RKO (cell line): ENCODE data around the gene FST.
A peak's percentile ranks its signal among the peaks of the same experiment; 100 is the strongest.

Source experiments
- DNase-seq: peaks from one replicate; pipeline ENCODE4 v3.0.0-alpha.2; 2016; ENCODE audit warnings: low spot score

Gene FST

GRCh38 chr5:53473633-53474032 is 6.8 kb upstream of the FST start:
- DNase-seq, result no peak

GRCh38 chr5:53475320-53475719 is 5.1 kb upstream of the FST start:
- no peak for DNase-seq

- no peak for DNase-seq
These were observed 4.4 kb upstream of the FST start for GRCh38 chr5:53476019-53476418.

DNA sequence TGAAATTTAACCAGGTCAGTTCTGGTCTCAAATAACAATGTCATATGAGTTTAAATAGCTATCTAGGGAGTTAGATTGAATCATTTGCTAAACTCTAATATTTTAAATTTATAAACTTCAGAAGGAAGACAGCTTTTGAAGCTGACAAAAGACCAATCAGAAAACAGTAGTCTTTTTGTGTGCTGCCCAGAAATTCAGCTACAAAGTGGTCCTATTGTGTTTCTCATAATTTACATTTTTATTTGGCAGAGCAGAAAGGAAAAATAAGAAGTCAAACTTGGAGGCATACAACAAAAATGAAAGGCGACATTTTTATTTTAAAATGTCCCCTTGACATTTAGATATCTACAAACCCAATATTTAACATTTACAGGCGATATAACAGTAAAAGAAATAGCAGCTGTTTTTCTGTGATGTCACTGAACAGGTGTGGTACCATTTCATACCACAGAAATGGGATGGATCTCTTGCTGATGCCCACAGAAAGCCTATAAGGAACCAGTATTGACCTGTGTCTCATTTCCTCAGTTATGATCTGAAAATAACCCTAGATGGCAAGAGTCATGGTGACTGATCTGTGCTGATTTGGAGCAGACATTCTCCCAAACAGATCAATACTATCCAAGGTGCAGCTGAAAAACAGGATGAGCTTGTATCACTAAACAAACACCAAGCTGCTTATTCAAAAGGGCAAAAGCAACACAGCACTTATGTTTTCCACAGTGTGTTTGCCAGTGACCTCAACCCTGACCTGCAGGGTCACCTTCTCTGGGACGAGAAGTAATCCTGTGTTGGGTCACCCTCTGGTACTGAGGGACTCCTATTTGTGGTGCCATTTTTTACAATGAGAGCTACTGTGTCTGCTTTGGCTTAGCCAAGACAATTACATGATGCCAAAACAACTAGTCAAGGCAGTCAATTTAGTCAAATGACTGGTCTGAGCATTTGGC is 3.6 kb upstream of the FST start:
- no peak for DNase-seq

- peak; percentile 67 for DNase-seq
These were observed 1.9 kb upstream of the FST start for GRCh38 chr5:53478411-53479044.

GRCh38 chr5:53479045-53479589 is 1.3 kb upstream of the FST start:
- DNase-seq, result no peak

DNA sequence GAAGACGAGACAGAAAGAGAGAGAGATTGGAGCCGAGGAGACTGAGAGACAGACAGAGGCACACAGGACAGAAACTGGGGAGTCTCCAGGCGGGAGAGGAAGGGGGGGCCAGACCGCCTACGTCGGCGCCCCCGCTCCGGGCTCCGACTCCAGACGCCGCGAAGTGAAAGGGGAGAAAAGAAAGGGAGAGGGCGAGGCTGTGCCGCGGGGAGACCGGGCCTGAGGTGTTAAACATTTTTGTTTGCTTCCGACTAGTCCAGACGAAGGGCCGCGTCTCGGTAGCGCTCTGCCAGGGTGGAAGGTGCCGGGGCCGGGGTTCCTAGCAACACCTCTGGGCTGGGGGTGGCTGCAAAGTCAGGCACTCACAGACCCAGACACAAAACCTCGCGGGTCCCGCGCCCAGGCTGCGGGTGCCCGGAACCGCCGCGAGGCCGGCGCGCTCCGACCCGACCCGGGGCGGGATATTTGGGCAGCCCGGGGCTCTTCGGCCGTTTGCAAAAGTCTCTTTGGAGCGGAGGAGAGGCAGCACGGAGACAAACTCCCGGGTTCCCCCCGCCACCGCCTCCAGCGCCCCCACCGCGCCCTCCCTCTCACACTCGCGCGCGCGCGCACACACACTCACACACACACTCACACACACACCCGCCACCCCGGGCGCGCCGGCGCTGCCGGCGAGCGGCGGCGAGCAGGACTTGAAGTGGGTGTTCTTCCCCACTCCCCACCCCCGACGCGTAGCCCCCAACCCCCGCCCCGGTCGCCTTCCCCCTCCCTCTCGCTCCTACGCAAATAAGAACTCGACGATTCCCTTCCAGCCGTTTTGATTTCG is 626 bp upstream of the FST start:
- DNase-seq, result no peak

DNA sequence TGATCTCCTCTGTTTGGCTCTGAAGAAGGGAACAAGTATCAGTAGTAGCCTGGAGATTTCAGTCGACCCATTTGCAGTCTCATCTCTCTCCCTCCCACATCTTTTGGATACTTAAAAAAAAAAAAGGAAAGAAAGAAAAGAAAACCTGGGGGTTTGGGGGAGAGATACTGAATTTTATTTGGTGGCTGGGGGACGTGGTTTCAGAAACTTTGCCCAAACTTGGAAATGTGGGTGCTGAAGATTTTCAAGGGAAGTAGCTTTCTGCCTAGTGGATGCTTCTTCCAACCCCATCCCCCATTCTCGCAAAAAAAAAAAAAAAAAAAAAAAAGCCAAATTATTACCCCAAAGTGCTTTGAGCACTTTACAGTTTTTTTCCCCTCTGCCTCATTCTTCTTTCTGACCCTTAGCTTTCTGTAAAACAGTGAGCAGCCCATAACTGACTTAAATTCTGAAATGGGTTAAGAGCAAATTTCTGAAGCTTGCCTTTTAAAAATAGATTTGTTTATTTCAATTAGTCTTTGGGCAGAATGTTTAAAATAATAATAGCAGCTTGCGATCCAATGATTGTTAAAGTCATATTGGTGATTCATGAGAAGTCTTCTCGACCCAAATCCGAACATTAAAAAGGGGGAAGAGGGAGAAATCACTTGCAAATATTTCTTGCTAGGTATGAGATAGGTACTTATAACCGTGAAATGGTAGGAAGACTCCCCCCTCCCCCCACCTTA is 894 bp downstream of the FST start:
- no peak for DNase-seq

DNA sequence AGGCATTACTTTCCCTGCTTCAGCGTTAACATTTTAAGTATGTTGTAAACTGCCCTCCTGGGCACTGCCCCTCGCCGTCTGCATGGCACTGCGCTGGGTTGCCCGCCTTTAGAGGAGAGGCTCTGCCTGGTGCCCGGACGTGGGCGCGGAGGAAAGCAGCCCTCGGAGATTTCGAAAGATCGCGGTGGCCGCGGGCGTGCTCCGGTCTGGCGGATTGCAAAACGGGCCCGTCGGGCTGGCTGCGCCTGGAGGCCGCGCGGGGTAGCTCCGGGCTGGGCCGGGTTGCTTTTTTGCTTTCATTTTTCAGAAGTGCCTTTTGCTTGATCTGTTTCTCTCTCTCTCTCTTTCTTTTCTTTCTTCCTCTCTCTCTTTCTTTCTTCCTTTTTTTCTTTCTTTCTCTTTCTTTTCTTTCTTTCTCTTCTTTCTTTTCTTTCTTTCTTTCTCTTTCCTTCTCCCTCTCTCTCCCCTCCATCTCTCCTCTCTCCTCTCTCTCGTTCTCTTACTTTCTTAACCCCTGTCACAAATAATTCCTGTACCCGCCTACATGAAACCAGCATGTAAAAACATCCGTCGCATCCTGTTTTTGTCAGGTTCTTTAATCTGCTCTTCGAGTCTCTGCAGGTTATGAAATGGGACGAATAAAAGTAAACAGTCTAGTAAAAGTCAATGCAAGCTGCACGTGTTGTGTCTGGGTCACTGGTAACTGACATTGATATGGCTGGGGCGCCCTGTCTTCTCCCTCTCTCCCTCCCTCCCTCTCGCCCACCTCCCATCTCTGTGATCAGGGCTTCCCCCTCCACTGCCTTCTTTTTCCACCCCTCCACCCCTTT is 1.7 kb downstream of the FST start:
- DNase-seq, result peak; percentile 41

- DNase-seq, result no peak
These were observed 2.5 kb downstream of the FST start for GRCh38 chr5:53482717-53483638.

DNA sequence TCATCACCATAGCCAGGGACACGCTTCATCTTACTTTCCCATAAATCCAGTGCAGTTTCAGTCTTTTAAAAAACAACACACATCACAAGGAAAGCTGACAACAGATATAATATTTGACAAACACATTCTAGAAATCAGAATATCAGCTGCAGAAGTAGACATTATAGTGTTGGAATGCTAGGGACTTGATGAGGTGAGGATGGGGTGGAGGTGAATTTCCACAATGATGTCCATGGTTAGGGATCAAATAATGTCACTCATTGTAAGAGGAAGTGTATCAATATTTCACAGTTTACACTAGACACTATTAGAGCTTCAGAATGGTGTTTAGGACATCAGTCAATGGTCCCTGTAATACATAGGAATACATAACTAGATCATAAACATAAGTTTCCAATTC is 7.0 kb downstream of the FST start:
- DNase-seq, result no peak

DNA sequence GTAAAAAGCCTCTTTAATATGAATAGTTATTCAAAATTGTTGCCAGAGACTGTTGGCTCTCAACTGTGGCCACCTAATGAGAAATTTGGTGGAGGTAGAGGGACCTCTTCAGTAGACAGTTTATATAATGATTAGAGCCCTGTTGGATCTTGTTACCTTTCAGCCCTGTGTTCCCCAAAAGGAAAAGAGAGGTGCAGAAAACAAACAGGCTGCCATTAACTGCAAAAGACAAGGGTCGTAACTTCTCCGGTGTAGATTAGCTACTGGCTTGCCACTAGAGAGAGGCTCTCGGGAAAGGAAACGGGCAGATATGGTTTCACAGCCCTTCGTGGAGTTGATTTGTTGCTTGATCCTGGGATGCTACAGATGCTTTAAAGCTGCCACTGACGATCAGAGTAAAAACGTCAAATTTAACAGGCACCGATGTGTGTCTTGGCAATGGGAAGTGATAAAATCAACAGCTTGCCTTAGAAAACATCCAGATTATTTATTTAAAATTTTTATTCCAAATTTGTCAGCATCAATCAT is 7.8 kb downstream of the FST start:
- DNase-seq, result no peak

DNA sequence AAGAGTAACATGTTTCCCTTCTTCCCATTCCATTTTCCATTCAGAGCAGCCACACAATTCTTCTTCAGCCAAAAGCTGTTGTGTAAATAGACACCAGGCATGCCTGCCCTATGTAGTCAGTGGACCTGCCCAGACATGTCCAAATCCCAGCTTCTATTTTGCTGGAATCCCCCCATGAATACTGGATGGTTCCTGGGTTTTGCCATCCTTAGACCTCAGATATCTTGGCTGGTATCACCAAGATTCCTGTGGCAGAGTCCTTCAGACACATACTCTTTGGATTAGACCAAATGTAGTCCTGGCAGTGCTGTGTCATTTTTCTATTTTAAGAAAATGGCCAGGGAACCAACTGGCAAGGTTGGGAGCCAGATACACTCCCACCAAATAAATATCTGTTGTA is 10.3 kb downstream of the FST start:
- DNase-seq, result no peak

DNA sequence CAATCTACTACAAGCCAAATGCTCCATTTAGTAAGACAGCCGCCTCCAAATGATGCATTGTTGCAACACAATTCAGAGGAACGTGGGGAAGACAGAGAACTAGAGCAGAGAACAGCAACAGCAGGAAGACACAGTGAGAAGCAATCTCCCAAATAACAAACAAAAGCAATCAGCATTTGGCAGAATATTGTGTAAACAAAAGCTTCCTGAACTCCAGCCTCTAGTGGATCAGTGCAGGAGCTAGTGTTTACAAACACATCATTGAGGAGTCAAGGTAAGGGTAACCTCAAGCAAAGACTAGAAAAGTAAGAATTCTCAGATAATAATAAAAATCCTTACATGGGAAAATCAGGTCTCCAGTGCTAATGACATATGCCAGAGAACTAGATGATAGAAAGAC is 20.6 kb downstream of the FST start:
- no peak for DNase-seq

- no peak for DNase-seq
These were observed 23.3 kb downstream of the FST start for GRCh38 chr5:53503562-53504218.

DNA sequence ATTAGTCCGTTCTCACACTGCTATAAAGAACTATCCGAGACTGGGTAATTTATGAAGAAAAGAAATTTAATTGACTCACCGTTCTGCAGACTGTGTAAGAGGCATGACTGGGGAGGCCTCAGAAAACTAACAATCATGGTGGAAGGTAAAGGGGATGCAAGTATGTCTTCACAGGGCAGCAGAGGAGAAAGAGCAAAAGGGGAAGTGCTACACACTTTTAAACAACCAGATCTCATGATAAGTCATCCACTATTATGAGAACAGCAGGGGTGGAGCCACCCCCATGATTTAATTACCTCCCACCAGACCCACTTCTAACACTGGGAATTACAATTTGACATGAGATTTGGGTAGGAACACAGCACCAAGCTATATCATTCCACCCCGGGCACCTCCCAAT is 26.6 kb downstream of the FST start:
- DNase-seq, result no peak

DNA sequence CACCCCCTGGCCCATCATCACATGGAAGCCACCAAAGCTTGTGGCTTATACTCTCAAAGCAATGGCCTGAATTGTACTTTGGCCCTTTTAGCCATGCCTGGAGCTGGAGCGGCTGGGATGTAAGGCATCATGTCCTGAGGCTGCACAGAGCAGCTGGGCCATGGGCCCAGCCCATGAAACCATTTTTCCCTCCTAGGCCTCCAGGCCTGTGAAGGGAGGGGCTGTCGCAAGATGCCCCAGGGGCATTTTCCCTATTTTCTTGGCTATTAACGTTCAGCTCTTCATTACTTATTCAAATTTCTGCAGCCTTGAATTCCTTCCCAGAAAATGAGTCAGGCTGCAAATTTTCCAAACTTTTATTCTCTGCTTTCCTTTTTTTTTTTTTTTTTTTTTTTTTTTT is 27.7 kb downstream of the FST start:
- DNase-seq, result no peak

DNA sequence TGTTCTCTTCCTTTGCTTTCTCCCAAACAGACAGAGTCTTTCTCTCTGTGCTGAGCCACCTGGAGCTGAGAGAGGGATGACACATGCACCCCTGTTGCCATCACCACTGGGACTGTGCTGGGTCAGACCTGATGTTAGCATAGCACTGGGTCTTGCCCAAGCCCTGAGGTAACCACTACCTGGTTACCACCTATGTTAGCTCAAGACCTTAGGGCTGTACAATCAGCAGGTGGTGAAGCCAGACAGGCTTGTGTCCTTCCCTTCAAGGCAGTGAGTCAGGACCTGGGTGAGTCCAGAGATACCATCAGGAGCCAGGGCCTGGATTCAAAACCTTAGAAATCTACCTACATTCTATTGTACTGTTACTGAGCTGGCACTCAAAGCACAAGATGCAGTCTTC is 32.1 kb downstream of the FST start:
- no peak for DNase-seq

- no peak for DNase-seq
These were observed 35.6 kb downstream of the FST start for GRCh38 chr5:53515988-53516387.
